ENCODE data around the gene RPS2.

- TF ChIP-seq FOSL2 (IDR thresholded peaks at IDR 0.05; ENCODE audit: borderline replicate concordance, low read depth) (no peak), NRF1 (IDR thresholded peaks at IDR 0.05; ENCODE audit: low read depth, low read length) (no peak), EP300 (IDR thresholded peaks at IDR 0.05; ENCODE audit: borderline replicate concordance in 1 of 2, low read depth in 1 of 2, low read length in 1 of 2) (no peak), NFIC (IDR thresholded peaks at IDR 0.05; ENCODE audit: borderline replicate concordance) (no peak), RAD21 (IDR thresholded peaks at IDR 0.05; ENCODE audit: low read length) (no peak), YY1 (IDR thresholded peaks at IDR 0.05; ENCODE audit: low read depth) (no peak), SIN3A (IDR thresholded peaks at IDR 0.05; ENCODE audit: borderline replicate concordance, low read depth, low read length) (no peak), MXI1 (IDR thresholded peaks at IDR 0.05; ENCODE audit: low read depth, low read length) (no peak), TAF1 (IDR thresholded peaks at IDR 0.05; ENCODE audit: borderline replicate concordance, low read depth, low read length) (no peak), FOXJ3 (CRISPR knock-in tag; IDR thresholded peaks at IDR 0.05) (no peak), POLR2AphosphoS5 (IDR thresholded peaks at IDR 0.05; ENCODE audit: low read depth, low read length) (no peak), SMC3 (IDR thresholded peaks at IDR 0.05; ENCODE audit: low read depth, low read length) (no peak)
- TF ChIP-seq, protein P1, sequence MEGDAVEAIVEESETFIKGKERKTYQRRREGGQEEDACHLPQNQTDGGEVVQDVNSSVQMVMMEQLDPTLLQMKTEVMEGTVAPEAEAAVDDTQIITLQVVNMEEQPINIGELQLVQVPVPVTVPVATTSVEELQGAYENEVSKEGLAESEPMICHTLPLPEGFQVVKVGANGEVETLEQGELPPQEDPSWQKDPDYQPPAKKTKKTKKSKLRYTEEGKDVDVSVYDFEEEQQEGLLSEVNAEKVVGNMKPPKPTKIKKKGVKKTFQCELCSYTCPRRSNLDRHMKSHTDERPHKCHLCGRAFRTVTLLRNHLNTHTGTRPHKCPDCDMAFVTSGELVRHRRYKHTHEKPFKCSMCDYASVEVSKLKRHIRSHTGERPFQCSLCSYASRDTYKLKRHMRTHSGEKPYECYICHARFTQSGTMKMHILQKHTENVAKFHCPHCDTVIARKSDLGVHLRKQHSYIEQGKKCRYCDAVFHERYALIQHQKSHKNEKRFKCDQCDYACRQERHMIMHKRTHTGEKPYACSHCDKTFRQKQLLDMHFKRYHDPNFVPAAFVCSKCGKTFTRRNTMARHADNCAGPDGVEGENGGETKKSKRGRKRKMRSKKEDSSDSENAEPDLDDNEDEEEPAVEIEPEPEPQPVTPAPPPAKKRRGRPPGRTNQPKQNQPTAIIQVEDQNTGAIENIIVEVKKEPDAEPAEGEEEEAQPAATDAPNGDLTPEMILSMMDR (IDR thresholded peaks at IDR 0.05), result no peak
These were observed 47.5 kb downstream of the RPS2 start for GRCh38 chr16:1917056-1917664.
